ENCODE measurements around the gene PRRC2B. TPM values are rescaled to one million over a fixed set of nuclear protein-coding genes. Genes with fewer than 3 reads are reported as not detected.

The PRRC2B gene
- total RNA-seq, 1 experiment from 2014 or later: 170 TPM

DNA sequence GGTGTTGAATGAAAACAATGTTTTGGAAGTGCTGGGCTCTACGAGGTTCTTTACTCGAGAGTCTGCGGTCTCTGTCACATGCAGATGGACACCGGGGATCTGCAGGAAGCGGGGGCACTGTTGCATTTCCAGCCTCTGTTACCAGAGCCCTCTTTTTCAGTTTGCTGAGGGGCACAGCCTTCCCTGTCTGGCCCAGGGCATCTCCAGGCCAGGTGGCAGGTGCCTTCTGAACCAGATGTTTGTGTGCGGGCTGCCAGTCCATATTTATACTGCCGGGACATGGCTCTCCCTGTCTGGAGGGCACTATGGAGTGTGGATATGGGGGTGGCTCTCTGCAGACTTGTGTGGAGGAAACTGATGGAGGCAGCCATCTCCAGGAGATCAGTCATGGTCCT lies 90.2 kb downstream of the PRRC2B start:
- peaks cover 6% of the 10 kb centered on the region; the same call in 1 of the 2 replicates for H4K20me1 ChIP-seq (ENCODE audit: insufficient read depth)
- no peaks in the 10 kb centered on the region for H3K9me3 ChIP-seq (ENCODE audit: control insufficient read depth in 1 of 2, insufficient read depth in 1 of 2, low read depth in 1 of 2, low read length in 2 of 2)
- no peak overlapping the region for H3K27ac ChIP-seq (ENCODE audit: low read depth, low read length)
- no peak overlapping the region for H2AFZ ChIP-seq (ENCODE audit: low read depth, low read length, poor library complexity, severe bottlenecking)
- ChIA-PET CTCF (no interaction called here), RAD21 (ENCODE audit: low non-redundant PET in 1 of 2, low total read pairs in 2 of 2, uncharacterized antibody in 2 of 2, unreplicated experiment in 2 of 2) (no interaction called here), POLR2A (no interaction called here)
- no peak for TF ChIP-seq EZH2 (IDR thresholded peaks at IDR 0.05)
- TF ChIP-seq, protein P1, sequence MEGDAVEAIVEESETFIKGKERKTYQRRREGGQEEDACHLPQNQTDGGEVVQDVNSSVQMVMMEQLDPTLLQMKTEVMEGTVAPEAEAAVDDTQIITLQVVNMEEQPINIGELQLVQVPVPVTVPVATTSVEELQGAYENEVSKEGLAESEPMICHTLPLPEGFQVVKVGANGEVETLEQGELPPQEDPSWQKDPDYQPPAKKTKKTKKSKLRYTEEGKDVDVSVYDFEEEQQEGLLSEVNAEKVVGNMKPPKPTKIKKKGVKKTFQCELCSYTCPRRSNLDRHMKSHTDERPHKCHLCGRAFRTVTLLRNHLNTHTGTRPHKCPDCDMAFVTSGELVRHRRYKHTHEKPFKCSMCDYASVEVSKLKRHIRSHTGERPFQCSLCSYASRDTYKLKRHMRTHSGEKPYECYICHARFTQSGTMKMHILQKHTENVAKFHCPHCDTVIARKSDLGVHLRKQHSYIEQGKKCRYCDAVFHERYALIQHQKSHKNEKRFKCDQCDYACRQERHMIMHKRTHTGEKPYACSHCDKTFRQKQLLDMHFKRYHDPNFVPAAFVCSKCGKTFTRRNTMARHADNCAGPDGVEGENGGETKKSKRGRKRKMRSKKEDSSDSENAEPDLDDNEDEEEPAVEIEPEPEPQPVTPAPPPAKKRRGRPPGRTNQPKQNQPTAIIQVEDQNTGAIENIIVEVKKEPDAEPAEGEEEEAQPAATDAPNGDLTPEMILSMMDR (IDR thresholded peaks at IDR 0.05 in 2 of 3, conservative IDR thresholded peaks at IDR 0.05 in 1 of 3; ENCODE audit: borderline replicate concordance in 1 of 3, insufficient read depth in 1 of 3, low read depth in 2 of 3, low read length in 2 of 3): no peak
- TF ChIP-seq SP1 (IDR thresholded peaks at IDR 0.05; ENCODE audit: low read depth): no peak
- no peak for TF ChIP-seq POLR2AphosphoS5 (IDR thresholded peaks at IDR 0.05; ENCODE audit: low read depth, low read length)
- no TSS peak for BruUV-seq (replicated peaks)
- peaks cover 71 to 83% of the 10 kb centered on the region in 2 experiments for H3K36me3 ChIP-seq (ENCODE audit: control insufficient read depth in 1 of 2, insufficient read depth in 2 of 2, low read length in 2 of 2)
- DNase-seq (ENCODE audit: low read depth, low spot score): no peak
- H3K9me2 ChIP-seq (ENCODE audit: insufficient read depth): no peaks in the 10 kb centered on the region
- H3K27me3 ChIP-seq (ENCODE audit: insufficient read depth, low read length): no peaks in the 10 kb centered on the region
- no peak overlapping the region for H3K4me2 ChIP-seq (ENCODE audit: low read length)
- H3K9ac ChIP-seq (ENCODE audit: low read length): no peak overlapping the region
- no peak overlapping the region for H3K4me3 ChIP-seq (replicated peaks in 1 of 2; ENCODE audit: low read depth in 1 of 2, low read length in 2 of 2)
- H3K4me1 ChIP-seq (ENCODE audit: control insufficient read depth in 1 of 2, insufficient read depth in 2 of 2, low read length in 2 of 2): no peaks in the 10 kb centered on the region
- ATAC-seq: no peak
- intact Hi-C loops (cut with micrococcal nuclease): no loop called here
- H3K79me2 ChIP-seq (ENCODE audit: insufficient read depth, low read length): peaks cover 30% of the 10 kb centered on the region; the same call in 1 of the 2 replicates

DNA sequence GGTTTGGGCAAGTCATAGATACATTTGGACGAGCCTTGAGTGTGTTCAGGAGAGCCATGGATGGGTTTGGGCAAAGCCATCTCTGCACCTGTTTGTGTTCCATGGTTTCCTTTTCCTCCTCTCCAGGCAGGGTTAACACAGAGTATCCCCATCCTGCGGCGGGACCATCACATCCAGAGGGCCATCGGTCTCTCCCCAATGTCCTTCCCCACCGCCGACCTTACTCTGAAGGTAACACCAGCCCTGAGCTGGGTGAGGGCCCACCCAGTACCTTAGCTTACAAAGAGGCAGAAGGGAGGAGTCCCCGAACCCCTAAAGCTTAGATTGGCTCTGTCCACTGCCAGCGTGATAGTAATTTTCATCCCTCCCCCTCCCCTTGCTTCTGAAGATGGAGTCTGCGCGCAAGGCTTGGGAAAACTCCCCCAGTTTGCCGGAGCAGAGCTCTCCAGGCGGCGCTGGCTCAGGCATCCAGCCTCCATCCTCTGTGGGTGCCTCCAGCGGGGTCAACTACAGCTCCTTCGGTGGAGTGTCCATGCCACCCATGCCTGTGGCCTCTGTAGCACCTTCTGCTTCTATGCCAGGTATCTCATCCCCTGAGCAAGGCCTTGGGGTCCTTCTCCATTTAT lies 90.8 kb downstream of the PRRC2B start:
- DNase-seq (ENCODE audit: low read depth, low spot score) (no peak), ATAC-seq (no peak)
- Histone ChIP-seq H3K4me2 (ENCODE audit: low read length) (no peak overlapping the region), H3K4me1 (ENCODE audit: control insufficient read depth in 1 of 2, insufficient read depth in 2 of 2, low read length in 2 of 2) (no peaks in the 10 kb centered on the region), H3K36me3 (ENCODE audit: control insufficient read depth in 1 of 2, insufficient read depth in 2 of 2, low read length in 2 of 2) (peaks cover 66 to 84% of the 10 kb centered on the region in 2 experiments), H3K9me2 (ENCODE audit: insufficient read depth) (no peaks in the 10 kb centered on the region), H2AFZ (ENCODE audit: low read depth, low read length, poor library complexity, severe bottlenecking) (no peak overlapping the region), H4K20me1 (ENCODE audit: insufficient read depth) (peaks cover 6% of the 10 kb centered on the region; the same call in 1 of the 2 replicates), H3K79me2 (ENCODE audit: insufficient read depth, low read length) (peaks cover 24% of the 10 kb centered on the region; the same call in 1 of the 2 replicates), H3K9ac (ENCODE audit: low read length) (no peak overlapping the region), H3K27me3 (ENCODE audit: insufficient read depth, low read length) (no peaks in the 10 kb centered on the region), H3K9me3 (ENCODE audit: control insufficient read depth in 1 of 2, insufficient read depth in 1 of 2, low read depth in 1 of 2, low read length in 2 of 2) (no peaks in the 10 kb centered on the region), H3K4me3 (replicated peaks in 1 of 2; ENCODE audit: low read depth in 1 of 2, low read length in 2 of 2) (no peak overlapping the region), H3K27ac (ENCODE audit: low read depth, low read length) (no peak overlapping the region)
- TF ChIP-seq SIN3A (IDR thresholded peaks at IDR 0.05; ENCODE audit: low read depth) (no peak), TCF7L2 (IDR thresholded peaks at IDR 0.05; ENCODE audit: borderline replicate concordance, extremely low read depth, insufficient read depth, insufficient read length) (no peak), SRF (IDR thresholded peaks at IDR 0.05; ENCODE audit: low read depth) (no peak), CBX3 (IDR thresholded peaks at IDR 0.05; ENCODE audit: low read depth) (no peak), ZFX (IDR thresholded peaks at IDR 0.05) (no peak), SP1 (IDR thresholded peaks at IDR 0.05; ENCODE audit: low read depth) (no peak)
- TF ChIP-seq, protein P2, sequence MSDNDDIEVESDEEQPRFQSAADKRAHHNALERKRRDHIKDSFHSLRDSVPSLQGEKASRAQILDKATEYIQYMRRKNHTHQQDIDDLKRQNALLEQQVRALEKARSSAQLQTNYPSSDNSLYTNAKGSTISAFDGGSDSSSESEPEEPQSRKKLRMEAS (IDR thresholded peaks at IDR 0.05): no peak
- TF ChIP-seq, protein P3, sequence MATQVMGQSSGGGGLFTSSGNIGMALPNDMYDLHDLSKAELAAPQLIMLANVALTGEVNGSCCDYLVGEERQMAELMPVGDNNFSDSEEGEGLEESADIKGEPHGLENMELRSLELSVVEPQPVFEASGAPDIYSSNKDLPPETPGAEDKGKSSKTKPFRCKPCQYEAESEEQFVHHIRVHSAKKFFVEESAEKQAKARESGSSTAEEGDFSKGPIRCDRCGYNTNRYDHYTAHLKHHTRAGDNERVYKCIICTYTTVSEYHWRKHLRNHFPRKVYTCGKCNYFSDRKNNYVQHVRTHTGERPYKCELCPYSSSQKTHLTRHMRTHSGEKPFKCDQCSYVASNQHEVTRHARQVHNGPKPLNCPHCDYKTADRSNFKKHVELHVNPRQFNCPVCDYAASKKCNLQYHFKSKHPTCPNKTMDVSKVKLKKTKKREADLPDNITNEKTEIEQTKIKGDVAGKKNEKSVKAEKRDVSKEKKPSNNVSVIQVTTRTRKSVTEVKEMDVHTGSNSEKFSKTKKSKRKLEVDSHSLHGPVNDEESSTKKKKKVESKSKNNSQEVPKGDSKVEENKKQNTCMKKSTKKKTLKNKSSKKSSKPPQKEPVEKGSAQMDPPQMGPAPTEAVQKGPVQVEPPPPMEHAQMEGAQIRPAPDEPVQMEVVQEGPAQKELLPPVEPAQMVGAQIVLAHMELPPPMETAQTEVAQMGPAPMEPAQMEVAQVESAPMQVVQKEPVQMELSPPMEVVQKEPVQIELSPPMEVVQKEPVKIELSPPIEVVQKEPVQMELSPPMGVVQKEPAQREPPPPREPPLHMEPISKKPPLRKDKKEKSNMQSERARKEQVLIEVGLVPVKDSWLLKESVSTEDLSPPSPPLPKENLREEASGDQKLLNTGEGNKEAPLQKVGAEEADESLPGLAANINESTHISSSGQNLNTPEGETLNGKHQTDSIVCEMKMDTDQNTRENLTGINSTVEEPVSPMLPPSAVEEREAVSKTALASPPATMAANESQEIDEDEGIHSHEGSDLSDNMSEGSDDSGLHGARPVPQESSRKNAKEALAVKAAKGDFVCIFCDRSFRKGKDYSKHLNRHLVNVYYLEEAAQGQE (IDR thresholded peaks at IDR 0.05; ENCODE audit: low read depth): no peak
- TF ChIP-seq, protein P4, sequence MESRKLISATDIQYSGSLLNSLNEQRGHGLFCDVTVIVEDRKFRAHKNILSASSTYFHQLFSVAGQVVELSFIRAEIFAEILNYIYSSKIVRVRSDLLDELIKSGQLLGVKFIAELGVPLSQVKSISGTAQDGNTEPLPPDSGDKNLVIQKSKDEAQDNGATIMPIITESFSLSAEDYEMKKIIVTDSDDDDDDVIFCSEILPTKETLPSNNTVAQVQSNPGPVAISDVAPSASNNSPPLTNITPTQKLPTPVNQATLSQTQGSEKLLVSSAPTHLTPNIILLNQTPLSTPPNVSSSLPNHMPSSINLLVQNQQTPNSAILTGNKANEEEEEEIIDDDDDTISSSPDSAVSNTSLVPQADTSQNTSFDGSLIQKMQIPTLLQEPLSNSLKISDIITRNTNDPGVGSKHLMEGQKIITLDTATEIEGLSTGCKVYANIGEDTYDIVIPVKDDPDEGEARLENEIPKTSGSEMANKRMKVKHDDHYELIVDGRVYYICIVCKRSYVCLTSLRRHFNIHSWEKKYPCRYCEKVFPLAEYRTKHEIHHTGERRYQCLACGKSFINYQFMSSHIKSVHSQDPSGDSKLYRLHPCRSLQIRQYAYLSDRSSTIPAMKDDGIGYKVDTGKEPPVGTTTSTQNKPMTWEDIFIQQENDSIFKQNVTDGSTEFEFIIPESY (IDR thresholded peaks at IDR 0.05; ENCODE audit: extremely low read depth, insufficient replicate concordance, low read length): no peak
- BruUV-seq (replicated peaks): no TSS peak
- intact Hi-C loops (cut with micrococcal nuclease): no loop called here
- CTCF ChIA-PET: no interaction called here
- POLR2A ChIA-PET: no interaction called here
- RAD21 ChIA-PET (ENCODE audit: low non-redundant PET in 1 of 2, low total read pairs in 2 of 2, uncharacterized antibody in 2 of 2, unreplicated experiment in 2 of 2): no interaction called here

All from HCT116 (cell line).